CD4-positive, alpha-beta T cell (primary cell): Measurements from ENCODE around the gene MAML2. TPM values are rescaled to one million over a fixed set of nuclear protein-coding genes. Genes with fewer than 3 reads are reported as not detected.

Experiments
- ATAC-seq: fragments of 200-7000 bp; cut with Tn5 transposase; one replicate; pipeline ENCODE4 v1.10.0; 2022; ENCODE audit warnings: mild to moderate bottlenecking; ENCODE audit not compliant: poor library complexity
- CTCF ChIA-PET: fragments of 350-600 bp; sonication (Branson Sonifier 250); formaldehyde crosslinking; loops from one replicate; lab custom pipeline; 2021; ENCODE audit warnings: antibody characterized with exemption, inconsistent platforms; lab: Charles Lee
- POLR2A ChIA-PET: fragments of 350-600 bp; sonication (Branson Sonifier 250); formaldehyde crosslinking; loops from one replicate; lab custom pipeline; 2021; ENCODE audit warnings: antibody characterized with exemption, inconsistent platforms; lab: Charles Lee
- DNase-seq, 14 experiments: peaks; one replicate each; pipeline ENCODE4 v3.0.0-alpha.2; 2013 to 2020; ENCODE audit warnings: mixed read lengths in 2 of 14
- H3K27ac ChIP-seq, 2 donors: one replicate each; pipeline versions ENCODE4 v1.5.1 to v1.7.0; 2013; ENCODE audit warnings: low read length in 2 of 2, low read depth in 1 of 2, mild to moderate bottlenecking in 1 of 2
- H3K27me3 ChIP-seq, 2 experiments: 1 replicate in 1 of 2; 2 replicates in 1 of 2; pipeline versions ENCODE4 v1.6.1 to v1.7.0; 2013; ENCODE audit warnings: low read length in 2 of 2, control low read depth in 1 of 2, mild to moderate bottlenecking in 1 of 2, moderate library complexity in 1 of 2; ENCODE audit not compliant: insufficient read depth in 2 of 2, control insufficient read depth in 1 of 2
- H3K36me3 ChIP-seq: one replicate; pipeline ENCODE4 v1.6.1; 2013; ENCODE audit warnings: low read length, control low read depth; ENCODE audit not compliant: insufficient read depth
- H3K4me1 ChIP-seq: one replicate; pipeline ENCODE4 v1.6.1; 2013; ENCODE audit warnings: low read length, control low read depth; ENCODE audit not compliant: insufficient read depth
- H3K4me3 ChIP-seq: one replicate; pipeline ENCODE4 v1.5.1; 2013; ENCODE audit warnings: mild to moderate bottlenecking, low read length, moderate library complexity
- H3K9me3 ChIP-seq, 2 experiments: 1 replicate in 1 of 2; 2 replicates in 1 of 2; pipeline versions ENCODE4 v1.6.1 to v1.7.0; 2013; ENCODE audit warnings: low read length in 2 of 2, mild to moderate bottlenecking in 2 of 2, control low read depth in 1 of 2, moderate library complexity in 1 of 2; ENCODE audit not compliant: control insufficient read depth in 1 of 2, insufficient read depth in 1 of 2
- H3K27ac Mint-ChIP-seq: one replicate; pipeline ENCODE4 v1.8.0; 2020; ENCODE audit warnings: mixed read lengths
- H3K27me3 Mint-ChIP-seq: one replicate; pipeline ENCODE4 v1.8.0; 2021; ENCODE audit warnings: mixed read lengths
- H3K36me3 Mint-ChIP-seq: one replicate; pipeline ENCODE4 v1.8.0; 2021; ENCODE audit warnings: low read depth, mixed read lengths
- H3K4me1 Mint-ChIP-seq: one replicate; pipeline ENCODE4 v1.8.0; 2021; ENCODE audit warnings: low read depth, mixed read lengths
- H3K4me3 Mint-ChIP-seq: one replicate; pipeline ENCODE4 v1.8.0; 2020; ENCODE audit warnings: mild to moderate bottlenecking, mixed read lengths
- H3K9me3 Mint-ChIP-seq: one replicate; pipeline ENCODE4 v1.8.0; 2020; ENCODE audit warnings: mixed read lengths
- intact Hi-C, 2 experiments: fragments of 100-400 bp; cut with DNase I in 1 of 2; cut with micrococcal nuclease in 1 of 2; formaldehyde crosslinking; loops; one replicate each; pipeline versions ENCODE4 v1.15.1 to v1.9.0; 2023 to 2025; cut with DNase I, micrococcal nuclease
- total RNA-seq, 174 experiments: library from RNA in 2 of 174; stranded (reverse) in 2 of 174; gene quantifications; one replicate each; pipeline ENCODE4 v1.2.3 and lab custom pipeline; 2021 to 2026
- TF ChIP-seq, protein P1 (sequence below): fragments of 200-600 bp; IDR thresholded peaks from one replicate; pipeline ENCODE4 v1.8.0; 2022; ENCODE audit warnings: antibody characterized with exemption, mild to moderate bottlenecking

Gene MAML2
- total RNA-seq, 2 experiments from 2014 or later: 58.8 to 59.8 TPM

DNA sequence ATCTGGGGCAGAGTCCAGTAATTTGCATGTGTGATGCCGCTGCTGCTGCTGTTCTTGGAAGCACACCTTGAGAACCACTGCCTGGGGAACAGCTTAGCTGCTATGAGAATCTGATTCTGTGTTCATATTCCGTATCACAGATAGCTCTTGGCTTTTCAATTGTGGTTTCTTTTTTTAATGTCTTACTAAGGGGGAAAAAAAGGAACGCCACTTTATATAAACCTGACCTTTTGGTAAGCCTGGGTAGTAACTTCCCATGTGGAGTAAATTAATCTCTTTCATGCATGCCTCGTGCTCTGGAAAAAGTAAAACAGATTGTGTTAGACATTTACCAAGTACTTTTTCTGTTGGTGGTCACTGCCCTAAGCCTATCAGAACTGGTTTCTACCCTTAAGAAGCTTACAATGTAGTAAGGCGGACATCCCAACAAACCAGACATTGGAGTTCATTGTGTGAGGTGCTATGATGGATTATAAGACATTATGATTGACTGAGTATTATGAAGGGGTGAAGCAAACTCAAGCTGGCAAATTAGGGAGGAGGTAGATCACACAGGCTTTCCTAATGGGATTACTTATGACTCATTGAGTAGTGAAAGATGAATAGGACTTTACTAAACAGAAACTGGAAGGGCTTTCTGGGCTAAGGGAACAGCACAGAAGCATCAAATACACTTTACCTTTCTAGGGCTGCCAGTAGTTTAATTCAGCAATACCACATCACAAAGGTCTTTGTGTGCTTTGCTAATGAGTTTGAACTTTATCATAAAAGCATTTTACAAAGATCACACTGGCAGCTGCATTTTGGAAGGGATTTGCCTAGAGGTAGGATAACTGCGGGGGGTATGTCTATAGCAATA is 64.7 kb downstream of the MAML2 start:
- no peak for DNase-seq
- peaks cover 10% of the 10 kb centered on the region for H3K4me1 ChIP-seq
- H3K4me3 ChIP-seq: no peak overlapping the region
- CTCF ChIA-PET: interaction anchor here (0.7 to 2.9 kb wide), 4 partner anchors 9 to 65 kb away, joined by 3 to 15 read pairs (median 4); partner anchors contain the start of gene MAML2
- H3K27ac ChIP-seq: peak overlapping the region in 1 of 2 donors; percentile 30
- peaks cover 13% of the 10 kb centered on the region for H3K36me3 ChIP-seq
- H3K27me3 ChIP-seq: no peaks in the 10 kb centered on the region
- POLR2A ChIA-PET: interaction anchor here (0.6 to 3.2 kb wide), 6 partner anchors 8 to 36 kb away, joined by 3 to 13 read pairs (median 4); no protein-coding TSS in a partner anchor
- TF ChIP-seq, protein P1, sequence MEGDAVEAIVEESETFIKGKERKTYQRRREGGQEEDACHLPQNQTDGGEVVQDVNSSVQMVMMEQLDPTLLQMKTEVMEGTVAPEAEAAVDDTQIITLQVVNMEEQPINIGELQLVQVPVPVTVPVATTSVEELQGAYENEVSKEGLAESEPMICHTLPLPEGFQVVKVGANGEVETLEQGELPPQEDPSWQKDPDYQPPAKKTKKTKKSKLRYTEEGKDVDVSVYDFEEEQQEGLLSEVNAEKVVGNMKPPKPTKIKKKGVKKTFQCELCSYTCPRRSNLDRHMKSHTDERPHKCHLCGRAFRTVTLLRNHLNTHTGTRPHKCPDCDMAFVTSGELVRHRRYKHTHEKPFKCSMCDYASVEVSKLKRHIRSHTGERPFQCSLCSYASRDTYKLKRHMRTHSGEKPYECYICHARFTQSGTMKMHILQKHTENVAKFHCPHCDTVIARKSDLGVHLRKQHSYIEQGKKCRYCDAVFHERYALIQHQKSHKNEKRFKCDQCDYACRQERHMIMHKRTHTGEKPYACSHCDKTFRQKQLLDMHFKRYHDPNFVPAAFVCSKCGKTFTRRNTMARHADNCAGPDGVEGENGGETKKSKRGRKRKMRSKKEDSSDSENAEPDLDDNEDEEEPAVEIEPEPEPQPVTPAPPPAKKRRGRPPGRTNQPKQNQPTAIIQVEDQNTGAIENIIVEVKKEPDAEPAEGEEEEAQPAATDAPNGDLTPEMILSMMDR: no peak
- Mint-ChIP-seq H3K36me3 (peaks cover 41% of the 10 kb centered on the region), H3K9me3 (no peaks in the 10 kb centered on the region), H3K27ac (peak overlapping the region; percentile 48), H3K4me3 (peak overlapping the region; percentile 18), H3K27me3 (no peaks in the 10 kb centered on the region), H3K4me1 (peaks cover 70% of the 10 kb centered on the region)
- peak; percentile 35 for ATAC-seq
- peaks cover 0 to 4% of the 10 kb centered on the region in 2 experiments for H3K9me3 ChIP-seq
- intact Hi-C loops: loop anchor here in 1 of 2 experiments (5.0 kb wide), 1 partner anchor 36 kb away; no protein-coding TSS in a partner anchor

DNA sequence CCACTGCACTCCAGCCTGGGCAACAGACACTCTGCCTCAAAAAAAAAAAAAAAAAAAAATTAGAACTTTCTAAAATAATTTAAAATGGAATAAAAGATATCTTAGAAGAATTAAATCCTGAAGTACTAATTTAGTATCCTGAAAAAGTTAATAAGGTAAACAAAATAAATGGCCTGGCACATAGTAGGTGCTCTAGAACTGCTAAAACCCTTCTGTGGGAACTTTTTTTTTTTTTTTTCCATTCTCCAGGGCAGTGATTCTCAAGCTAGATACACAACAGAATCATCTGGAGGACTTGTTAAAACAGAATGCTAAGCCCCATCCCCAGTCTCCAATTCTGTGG is 65.3 kb downstream of the MAML2 start:
- Histone ChIP-seq H3K4me1 (peaks cover 10% of the 10 kb centered on the region), H3K4me3 (no peak overlapping the region), H3K27ac (no peak overlapping the region), H3K9me3 (peaks cover 0 to 4% of the 10 kb centered on the region in 2 experiments), H3K27me3 (no peaks in the 10 kb centered on the region), H3K36me3 (peaks cover 13% of the 10 kb centered on the region)
- no peaks in the 10 kb centered on the region for H3K27me3 Mint-ChIP-seq
- H3K9me3 Mint-ChIP-seq: no peaks in the 10 kb centered on the region
- no peak overlapping the region for H3K4me3 Mint-ChIP-seq
- H3K4me1 Mint-ChIP-seq: peaks cover 70% of the 10 kb centered on the region
- CTCF ChIA-PET: interaction anchor here (0.7 to 1.0 kb wide), 2 partner anchors 9 to 34 kb away, joined by 3 to 4 read pairs; no protein-coding TSS in a partner anchor
- POLR2A ChIA-PET: interaction anchor here (0.6 to 1.2 kb wide), 2 partner anchors 18 to 35 kb away, joined by 3 read pairs; no protein-coding TSS in a partner anchor
- H3K36me3 Mint-ChIP-seq: peaks cover 44% of the 10 kb centered on the region
- DNase-seq (no peak), ATAC-seq (no peak)
- TF ChIP-seq, protein P1: no peak
- H3K27ac Mint-ChIP-seq: peak overlapping the region; percentile 48
- intact Hi-C loops: loop anchor here in 1 of 2 experiments (5.0 kb wide), 1 partner anchor 35 kb away; no protein-coding TSS in a partner anchor

DNA sequence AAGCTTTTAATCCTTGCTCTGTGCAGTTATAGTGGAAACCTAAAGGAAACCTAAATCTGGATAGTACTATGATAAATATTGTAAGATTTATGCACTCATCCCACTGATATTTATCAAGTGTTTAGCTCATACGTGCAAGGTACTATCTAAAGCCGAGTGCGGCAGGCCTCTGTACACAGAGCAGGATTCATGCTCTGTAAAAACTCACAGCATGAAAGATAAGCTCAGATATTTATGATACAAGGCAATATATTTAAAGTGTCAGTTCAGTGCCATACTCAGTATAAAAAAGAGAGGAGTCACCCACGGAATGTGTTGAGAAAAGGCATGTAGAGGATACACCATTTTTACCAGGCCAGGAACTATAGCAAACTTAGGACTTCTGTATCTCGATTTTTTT is 66.2 kb downstream of the MAML2 start:
- H3K4me1 Mint-ChIP-seq: peaks cover 73% of the 10 kb centered on the region
- Histone ChIP-seq H3K27ac (no peak overlapping the region), H3K36me3 (peaks cover 13% of the 10 kb centered on the region), H3K4me1 (peaks cover 10% of the 10 kb centered on the region), H3K4me3 (no peak overlapping the region), H3K27me3 (no peaks in the 10 kb centered on the region), H3K9me3 (peaks cover 0 to 4% of the 10 kb centered on the region in 2 experiments)
- H3K4me3 Mint-ChIP-seq: no peak overlapping the region
- DNase-seq: no peak
- H3K27me3 Mint-ChIP-seq: no peaks in the 10 kb centered on the region
- POLR2A ChIA-PET: no interaction called here
- peak overlapping the region; percentile 60 for H3K27ac Mint-ChIP-seq
- TF ChIP-seq, protein P1: no peak
- peaks cover 47% of the 10 kb centered on the region for H3K36me3 Mint-ChIP-seq
- intact Hi-C loops: loop anchor here in 1 of 2 experiments (5.0 kb wide), 1 partner anchor 35 kb away; no protein-coding TSS in a partner anchor
- CTCF ChIA-PET: interaction anchor here (2.6 kb wide), 1 partner anchor 66 kb away, joined by 10 read pairs; the partner anchor contains the start of gene MAML2
- H3K9me3 Mint-ChIP-seq: no peaks in the 10 kb centered on the region
- ATAC-seq: no peak
